C4-2B (cell line): Measurements from ENCODE around the gene DNAH6.

Source experiments
- ZFX ChIP-seq: fragments of 450-650 bp; IDR thresholded peaks from 2 replicates; pipeline ENCODE4 v1.6.1; 2017
- TF ChIP-seq, protein P1 (sequence below): fragments of 450-650 bp; conservative IDR thresholded peaks from 2 replicates; pipeline ENCODE4 v1.5.1; 2017; ENCODE audit warnings: mild to moderate bottlenecking

- TF ChIP-seq, protein P1, sequence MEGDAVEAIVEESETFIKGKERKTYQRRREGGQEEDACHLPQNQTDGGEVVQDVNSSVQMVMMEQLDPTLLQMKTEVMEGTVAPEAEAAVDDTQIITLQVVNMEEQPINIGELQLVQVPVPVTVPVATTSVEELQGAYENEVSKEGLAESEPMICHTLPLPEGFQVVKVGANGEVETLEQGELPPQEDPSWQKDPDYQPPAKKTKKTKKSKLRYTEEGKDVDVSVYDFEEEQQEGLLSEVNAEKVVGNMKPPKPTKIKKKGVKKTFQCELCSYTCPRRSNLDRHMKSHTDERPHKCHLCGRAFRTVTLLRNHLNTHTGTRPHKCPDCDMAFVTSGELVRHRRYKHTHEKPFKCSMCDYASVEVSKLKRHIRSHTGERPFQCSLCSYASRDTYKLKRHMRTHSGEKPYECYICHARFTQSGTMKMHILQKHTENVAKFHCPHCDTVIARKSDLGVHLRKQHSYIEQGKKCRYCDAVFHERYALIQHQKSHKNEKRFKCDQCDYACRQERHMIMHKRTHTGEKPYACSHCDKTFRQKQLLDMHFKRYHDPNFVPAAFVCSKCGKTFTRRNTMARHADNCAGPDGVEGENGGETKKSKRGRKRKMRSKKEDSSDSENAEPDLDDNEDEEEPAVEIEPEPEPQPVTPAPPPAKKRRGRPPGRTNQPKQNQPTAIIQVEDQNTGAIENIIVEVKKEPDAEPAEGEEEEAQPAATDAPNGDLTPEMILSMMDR: no peak
- no peak for TF ChIP-seq ZFX
Observed at GRCh38 chr2:84702941-84703340, 186.6 kb downstream of the DNAH6 start.
